ENCODE results near the gene PSTK. TPM values are rescaled to one million over a fixed set of nuclear protein-coding genes. Genes with fewer than 3 reads are reported as not detected.

PSTK gene
- total RNA-seq, 1 experiment from 2014 or later, result 4.4 TPM

DNA sequence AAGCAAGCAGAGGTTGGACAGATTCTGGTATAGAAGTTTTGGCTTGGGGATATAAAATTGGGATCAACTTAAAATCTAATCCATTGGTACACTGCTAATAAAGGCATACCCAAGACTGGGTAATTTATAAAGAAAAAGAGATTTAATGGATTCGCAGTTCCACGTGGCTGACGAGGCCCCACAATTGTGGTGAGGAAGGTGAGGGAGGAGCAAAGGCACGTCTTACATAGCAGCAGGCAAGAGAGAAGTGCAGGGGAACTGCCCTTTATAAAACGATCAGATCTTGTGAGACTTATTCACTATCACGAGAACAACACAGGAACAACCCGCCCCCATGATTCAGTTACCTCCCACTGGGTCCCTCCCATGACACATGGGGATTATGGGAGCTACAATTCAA is 38.3 kb downstream of the PSTK start:
- Histone ChIP-seq H3K4me2 (ENCODE audit: low read length) (no peak overlapping the region), H3K9ac (ENCODE audit: low read length) (no peak overlapping the region), H3K9me2 (ENCODE audit: insufficient read depth) (no peaks in the 10 kb centered on the region), H4K20me1 (ENCODE audit: insufficient read depth) (no peaks in the 10 kb centered on the region), H3K9me3 (ENCODE audit: control insufficient read depth in 1 of 2, insufficient read depth in 1 of 2, low read depth in 1 of 2, low read length in 2 of 2) (no peaks in the 10 kb centered on the region), H2AFZ (ENCODE audit: low read depth, low read length, poor library complexity, severe bottlenecking) (no peak overlapping the region), H3K27ac (ENCODE audit: low read depth, low read length) (no peak overlapping the region), H3K27me3 (ENCODE audit: insufficient read depth, low read length) (no peaks in the 10 kb centered on the region), H3K36me3 (ENCODE audit: control insufficient read depth in 1 of 2, insufficient read depth in 2 of 2, low read length in 2 of 2) (no peaks in the 10 kb centered on the region), H3K79me2 (ENCODE audit: insufficient read depth, low read length) (no peaks in the 10 kb centered on the region), H3K4me3 (replicated peaks in 1 of 2; ENCODE audit: low read depth in 1 of 2, low read length in 2 of 2) (no peak overlapping the region), H3K4me1 (ENCODE audit: control insufficient read depth in 1 of 2, insufficient read depth in 2 of 2, low read length in 2 of 2) (no peaks in the 10 kb centered on the region)
- ChIA-PET CTCF (no interaction called here), RAD21 (ENCODE audit: low non-redundant PET in 1 of 2, low total read pairs in 2 of 2, uncharacterized antibody in 2 of 2, unreplicated experiment in 2 of 2) (no interaction called here), POLR2A (no interaction called here)
- intact Hi-C loops (cut with micrococcal nuclease), result no loop called here
- no peak for TF ChIP-seq EZH2 (IDR thresholded peaks at IDR 0.05)
- TF ChIP-seq ZFX (IDR thresholded peaks at IDR 0.05), result no peak
- no peak for TF ChIP-seq CEBPB (IDR thresholded peaks at IDR 0.05; ENCODE audit: low read depth)
- TF ChIP-seq POLR2AphosphoS5 (IDR thresholded peaks at IDR 0.05; ENCODE audit: low read depth, low read length), result no peak
- TF ChIP-seq, protein P1, sequence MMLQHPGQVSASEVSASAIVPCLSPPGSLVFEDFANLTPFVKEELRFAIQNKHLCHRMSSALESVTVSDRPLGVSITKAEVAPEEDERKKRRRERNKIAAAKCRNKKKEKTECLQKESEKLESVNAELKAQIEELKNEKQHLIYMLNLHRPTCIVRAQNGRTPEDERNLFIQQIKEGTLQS (IDR thresholded peaks at IDR 0.05), result no peak
- TF ChIP-seq EGR1 (IDR thresholded peaks at IDR 0.05; ENCODE audit: low read depth), result no peak
- no peak for TF ChIP-seq JUND (IDR thresholded peaks at IDR 0.05)
- no peak for TF ChIP-seq TCF7L2 (IDR thresholded peaks at IDR 0.05; ENCODE audit: borderline replicate concordance, extremely low read depth, insufficient read depth, insufficient read length)
- no peak for TF ChIP-seq SRF (IDR thresholded peaks at IDR 0.05; ENCODE audit: low read depth)
- TF ChIP-seq MAX (IDR thresholded peaks at IDR 0.05), result no peak
- no peak for TF ChIP-seq ELF1 (IDR thresholded peaks at IDR 0.05; ENCODE audit: borderline replicate concordance, low read depth)
- TF ChIP-seq FOSL1 (IDR thresholded peaks at IDR 0.05; ENCODE audit: low read depth), result no peak
- no peak for TF ChIP-seq CBX3 (IDR thresholded peaks at IDR 0.05; ENCODE audit: low read depth)
- TF ChIP-seq SP1 (IDR thresholded peaks at IDR 0.05; ENCODE audit: low read depth), result no peak
- no peak for TF ChIP-seq POLR2A (IDR thresholded peaks at IDR 0.05; ENCODE audit: borderline replicate concordance, extremely low read depth, insufficient read depth, insufficient read length)
- DNase-seq (ENCODE audit: low read depth, low spot score), result no peak
- no peak for ATAC-seq
- no TSS peak for BruUV-seq (replicated peaks)

DNA sequence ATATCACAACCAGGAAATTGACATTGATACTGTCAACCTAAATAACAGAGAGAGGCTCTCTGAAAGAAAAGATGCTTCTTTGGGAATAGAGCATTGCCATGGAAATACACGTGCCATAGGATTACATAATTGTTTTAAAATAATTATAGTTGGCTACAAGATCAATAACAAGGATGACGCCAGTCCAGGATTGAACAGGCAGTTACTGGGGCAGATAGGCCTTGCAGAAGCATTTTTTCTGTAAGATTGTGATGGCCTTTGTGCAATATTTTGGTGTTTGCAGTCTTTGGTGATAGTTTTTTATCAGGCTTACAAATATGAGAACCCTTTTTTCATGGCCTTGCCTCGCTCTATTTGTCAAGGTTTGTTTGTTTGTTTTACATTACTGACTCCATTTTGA is 39.1 kb downstream of the PSTK start:
- ATAC-seq (no peak), DNase-seq (ENCODE audit: low read depth, low spot score) (no peak)
- BruUV-seq (replicated peaks), result no TSS peak
- Histone ChIP-seq H3K4me1 (ENCODE audit: control insufficient read depth in 1 of 2, insufficient read depth in 2 of 2, low read length in 2 of 2) (no peaks in the 10 kb centered on the region), H3K4me3 (replicated peaks in 1 of 2; ENCODE audit: low read depth in 1 of 2, low read length in 2 of 2) (no peak overlapping the region), H2AFZ (ENCODE audit: low read depth, low read length, poor library complexity, severe bottlenecking) (no peak overlapping the region), H3K79me2 (ENCODE audit: insufficient read depth, low read length) (no peaks in the 10 kb centered on the region), H3K27me3 (ENCODE audit: insufficient read depth, low read length) (no peaks in the 10 kb centered on the region), H3K9me3 (ENCODE audit: control insufficient read depth in 1 of 2, insufficient read depth in 1 of 2, low read depth in 1 of 2, low read length in 2 of 2) (no peaks in the 10 kb centered on the region), H3K36me3 (ENCODE audit: control insufficient read depth in 1 of 2, insufficient read depth in 2 of 2, low read length in 2 of 2) (no peaks in the 10 kb centered on the region), H3K9me2 (ENCODE audit: insufficient read depth) (no peaks in the 10 kb centered on the region), H4K20me1 (ENCODE audit: insufficient read depth) (no peaks in the 10 kb centered on the region), H3K4me2 (ENCODE audit: low read length) (no peak overlapping the region), H3K27ac (ENCODE audit: low read depth, low read length) (no peak overlapping the region), H3K9ac (ENCODE audit: low read length) (no peak overlapping the region)
- ChIA-PET POLR2A (no interaction called here), CTCF (no interaction called here), RAD21 (ENCODE audit: low non-redundant PET in 1 of 2, low total read pairs in 2 of 2, uncharacterized antibody in 2 of 2, unreplicated experiment in 2 of 2) (no interaction called here)
- intact Hi-C loops (cut with micrococcal nuclease), result no loop called here
- no peak for TF ChIP-seq SIN3A (IDR thresholded peaks at IDR 0.05; ENCODE audit: low read depth)
- no peak for TF ChIP-seq FOSL1 (IDR thresholded peaks at IDR 0.05; ENCODE audit: low read depth)
- TF ChIP-seq POLR2AphosphoS5 (IDR thresholded peaks at IDR 0.05; ENCODE audit: low read depth, low read length), result no peak
- TF ChIP-seq CTCF (IDR thresholded peaks at IDR 0.05 in 2 of 3, conservative IDR thresholded peaks at IDR 0.05 in 1 of 3; ENCODE audit: borderline replicate concordance in 1 of 3, insufficient read depth in 1 of 3, low read depth in 2 of 3, low read length in 2 of 3), result no peak
- no peak for TF ChIP-seq RAD21 (IDR thresholded peaks at IDR 0.05; ENCODE audit: low read depth)
- no peak for TF ChIP-seq REST (IDR thresholded peaks at IDR 0.05; ENCODE audit: low read depth)
- TF ChIP-seq CBX3 (IDR thresholded peaks at IDR 0.05; ENCODE audit: low read depth), result no peak
